ENCODE data around the gene KIF25.

- no peak for TF ChIP-seq CTCF (IDR thresholded peaks at IDR 0.05)
- TF ChIP-seq EP300 (IDR thresholded peaks at IDR 0.05): no peak
- no peak for TF ChIP-seq POLR2A (IDR thresholded peaks at IDR 0.05)
- TF ChIP-seq POLR2AphosphoS5 (IDR thresholded peaks at IDR 0.05): no peak
Observed at GRCh38 chr6:168033791-168034190, 36.3 kb downstream of the KIF25 start.
